H54 (cell line): ENCODE data around the gene PRELP.
"Not testable (repeated sequence)": the region's sequence is repeated elsewhere in the genome, so short reads cannot be mapped to it uniquely, and the experiment has no call there.

ENCODE experiments used
- DNase-seq: peaks from one replicate; pipeline ENCODE4 v3.0.0; 2011; ENCODE audit warnings: low spot score, mixed read lengths; ENCODE audit not compliant: insufficient read length
- FAIRE-seq: peaks from 3 replicates; lab custom pipeline; 2011; peaks lifted over from hg19 to GRCh38; lab: Jason Lieb, UNC
- POLR2A ChIP-seq: IDR thresholded peaks from 2 replicates; pipeline ENCODE4 v1.6.1; 2011; ENCODE audit warnings: low read depth, mild to moderate bottlenecking, low read length

The PRELP gene

DNA sequence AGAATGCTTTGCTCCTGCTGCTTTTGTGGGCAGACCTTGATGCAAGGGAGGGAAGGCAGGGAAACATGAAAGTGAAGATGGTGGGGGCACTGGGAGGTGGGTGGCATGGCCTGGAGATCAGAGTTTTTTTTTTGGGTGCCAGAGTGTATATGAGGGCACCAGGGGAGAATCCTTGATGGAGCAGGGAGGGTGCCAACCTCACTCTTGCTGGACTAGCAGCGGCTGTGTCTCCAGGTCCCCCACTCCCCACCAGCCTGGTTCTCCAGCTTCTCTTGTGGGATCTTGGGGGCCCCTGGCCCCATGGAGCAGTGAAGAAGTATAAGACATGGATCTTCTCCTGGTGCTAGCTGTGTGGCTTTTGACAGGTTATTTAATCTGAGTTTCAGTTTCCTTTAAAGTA is 13.5 kb upstream of the PRELP start:
- TF ChIP-seq POLR2A = no peak
- FAIRE-seq (no peak), DNase-seq (no peak)

DNA sequence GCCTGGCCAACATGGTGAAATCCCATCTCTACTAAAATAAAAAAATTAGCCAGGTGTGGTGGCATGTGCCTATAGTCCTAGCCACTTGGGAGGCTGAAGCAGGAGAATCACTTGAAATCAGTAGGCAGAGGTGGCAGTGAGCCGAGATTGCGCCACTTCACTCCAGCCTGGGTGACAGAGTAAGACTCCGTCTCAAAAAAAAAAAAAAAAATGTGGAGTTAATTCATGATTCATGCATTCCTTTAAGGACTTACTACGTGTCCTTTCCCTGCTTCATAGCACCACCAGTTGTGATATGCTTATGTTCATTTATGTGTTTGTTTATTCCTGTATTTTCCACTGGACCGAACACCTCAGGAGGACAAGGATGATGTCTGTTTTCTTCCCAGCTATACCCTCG is 12.7 kb upstream of the PRELP start:
- no peak for FAIRE-seq
- no peak for TF ChIP-seq POLR2A

DNA sequence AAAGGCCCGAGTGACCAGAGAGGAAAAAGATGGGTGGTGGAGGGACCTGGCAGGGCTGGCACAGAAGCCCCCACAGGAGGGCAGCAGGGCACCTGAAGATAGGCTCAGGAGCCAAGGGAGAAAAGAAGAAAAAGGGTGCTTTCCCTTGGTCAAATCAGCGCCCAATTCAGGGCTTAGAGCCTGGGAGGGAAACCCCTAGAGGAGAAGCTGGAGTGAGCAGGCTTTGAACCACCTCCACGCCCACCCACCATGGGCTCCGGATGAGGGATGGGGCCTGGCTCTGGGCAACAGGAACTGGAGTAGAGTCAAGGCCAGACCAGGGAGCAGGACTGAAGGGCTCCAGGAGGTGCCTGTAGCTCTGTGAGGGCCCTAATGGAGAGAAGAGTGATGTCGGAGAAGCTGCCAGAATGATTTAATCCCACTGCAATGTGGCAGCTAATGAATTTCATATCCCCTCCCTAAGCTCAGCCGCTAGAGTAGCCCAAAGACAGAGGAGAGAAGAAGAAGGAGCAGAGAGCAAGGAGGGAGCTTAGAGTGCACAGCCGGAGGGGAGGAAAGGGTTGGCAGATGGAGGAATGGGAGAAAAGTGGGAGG is 12.0 kb upstream of the PRELP start:
- FAIRE-seq (no peak), DNase-seq (no peak)
- TF ChIP-seq POLR2A = no peak

More for the DNA sequence above, 12.7 kb upstream of the PRELP start:
- peak; percentile 38 for DNase-seq

DNA sequence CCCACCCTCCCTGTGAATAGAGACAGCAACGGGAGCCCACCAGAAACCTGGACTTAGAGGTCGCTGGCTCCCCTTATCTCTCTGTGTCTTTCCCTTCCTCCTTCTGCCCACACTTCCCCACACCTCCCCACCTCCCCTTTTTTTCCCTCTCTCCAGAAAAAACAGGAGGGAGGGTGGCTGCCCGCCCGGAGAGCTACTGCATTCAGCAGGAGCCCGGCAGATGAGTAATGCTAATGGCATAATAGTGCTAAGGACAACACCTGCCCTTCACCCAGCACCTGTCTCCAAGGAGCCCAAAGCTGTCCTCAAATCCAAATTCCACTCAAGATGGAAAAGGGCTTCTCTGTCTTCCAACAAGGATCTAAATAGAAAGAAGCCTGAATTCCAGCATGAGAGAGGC is 11.4 kb upstream of the PRELP start:
- FAIRE-seq = no peak
- no peak for DNase-seq
- TF ChIP-seq POLR2A = no peak

DNA sequence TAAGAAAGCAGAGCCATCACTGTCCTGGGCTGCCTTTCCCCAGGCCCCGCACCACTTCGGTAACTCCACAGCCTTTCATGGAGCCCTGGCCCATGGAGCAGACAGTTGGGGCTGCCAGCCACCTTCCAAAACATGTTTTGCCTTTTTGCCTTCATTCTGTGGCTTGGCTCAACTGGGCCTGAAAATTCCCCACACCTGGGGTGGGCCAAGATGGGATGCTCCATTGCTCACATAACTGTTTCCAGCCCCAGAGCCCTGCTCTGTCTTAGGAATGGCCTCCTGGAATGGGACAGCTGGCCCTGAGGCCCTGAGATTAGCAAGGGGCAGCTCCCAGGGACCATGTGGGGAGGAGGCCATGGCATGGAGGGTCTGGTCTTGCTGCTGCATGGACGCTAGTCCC is 10.9 kb upstream of the PRELP start:
- FAIRE-seq (no peak), DNase-seq (no peak)
- TF ChIP-seq POLR2A = no peak

DNA sequence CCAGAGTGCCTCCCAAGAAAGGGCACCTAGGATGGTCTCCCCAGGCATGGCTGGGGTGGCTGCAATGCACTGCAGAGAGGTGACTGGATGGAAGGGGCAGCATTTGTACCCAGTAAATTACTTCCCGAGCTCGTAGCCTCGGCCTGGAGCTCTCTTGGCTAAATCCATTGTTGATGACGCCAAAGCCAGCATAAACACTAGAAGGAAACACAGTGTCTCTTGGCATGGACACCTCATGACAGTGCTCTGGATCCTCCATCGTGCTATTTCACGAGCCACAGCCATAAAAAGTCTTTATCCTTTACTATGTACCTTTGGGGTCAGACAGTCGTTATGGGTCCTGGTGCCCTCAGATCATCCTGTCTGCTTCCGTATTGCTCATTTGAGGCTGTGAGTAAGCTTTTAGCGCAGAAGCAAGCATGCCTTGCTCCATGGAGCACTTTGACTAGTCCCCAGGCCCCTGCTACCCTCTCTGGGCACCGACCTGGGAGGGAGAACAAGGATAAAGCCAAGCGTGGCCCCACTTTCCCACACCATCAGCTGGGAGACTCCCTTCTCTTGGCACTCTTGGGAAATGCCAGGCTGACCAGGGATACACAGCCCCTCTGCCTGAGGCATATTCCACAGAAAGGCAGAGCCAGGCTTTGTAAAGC is 10.3 kb upstream of the PRELP start:
- FAIRE-seq (no peak), DNase-seq (no peak)
- no peak for TF ChIP-seq POLR2A

DNA sequence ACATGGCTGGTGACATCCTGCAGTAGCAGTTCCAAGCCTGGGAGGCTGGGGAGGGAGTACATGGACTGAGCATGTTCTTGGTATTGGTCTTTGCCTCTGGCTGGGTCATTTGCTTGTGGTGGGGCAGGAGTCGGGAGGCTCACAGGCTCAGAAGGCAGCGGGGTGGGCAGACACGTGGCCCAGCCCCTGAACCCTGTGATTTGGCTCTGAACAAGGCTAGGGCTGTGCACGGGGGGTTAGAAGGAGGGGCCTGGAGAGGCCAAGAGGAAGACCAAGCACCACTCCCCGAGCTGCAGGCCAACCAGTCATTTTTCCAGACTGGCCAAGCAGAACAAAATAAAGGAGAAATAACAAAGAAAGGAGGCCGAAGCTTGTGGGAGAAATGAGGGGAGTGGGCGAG is 9.7 kb upstream of the PRELP start:
- DNase-seq (no peak), FAIRE-seq (no peak)

DNA sequence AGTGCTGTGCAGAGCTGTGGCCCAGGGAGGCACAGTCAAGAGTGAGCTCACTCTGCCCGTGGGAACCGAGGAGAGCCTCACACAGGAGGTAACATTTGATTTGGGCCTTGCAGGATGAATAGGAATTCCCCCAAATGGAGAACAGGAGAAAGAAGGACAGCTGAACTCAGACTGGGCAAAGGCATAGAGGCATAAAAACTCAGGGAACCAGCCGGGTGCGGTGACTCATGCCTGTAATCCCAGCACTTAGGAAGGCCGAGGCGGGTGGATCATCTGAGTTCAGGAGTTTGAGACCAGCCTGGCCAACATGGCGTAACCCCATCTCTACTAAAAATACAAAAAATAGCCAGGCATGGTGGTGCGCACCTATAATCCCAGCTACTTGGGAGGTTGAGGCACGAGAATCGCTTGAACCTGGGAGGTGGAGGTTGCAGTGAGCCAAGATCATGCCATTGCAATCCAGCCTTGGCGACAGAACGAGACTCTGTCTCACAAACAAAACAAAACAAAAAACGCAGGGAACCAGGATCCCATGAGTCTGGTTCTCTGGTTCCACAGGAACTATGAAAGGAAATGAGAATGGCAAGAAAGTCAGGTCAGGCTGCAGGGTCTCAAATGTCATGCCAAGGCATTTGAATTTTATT is 8.6 kb upstream of the PRELP start:
- FAIRE-seq = not testable (repeated sequence)
- peak; percentile 23 for DNase-seq

More for the DNA sequence above, 9.7 kb upstream of the PRELP start:
- no peak for TF ChIP-seq POLR2A

DNA sequence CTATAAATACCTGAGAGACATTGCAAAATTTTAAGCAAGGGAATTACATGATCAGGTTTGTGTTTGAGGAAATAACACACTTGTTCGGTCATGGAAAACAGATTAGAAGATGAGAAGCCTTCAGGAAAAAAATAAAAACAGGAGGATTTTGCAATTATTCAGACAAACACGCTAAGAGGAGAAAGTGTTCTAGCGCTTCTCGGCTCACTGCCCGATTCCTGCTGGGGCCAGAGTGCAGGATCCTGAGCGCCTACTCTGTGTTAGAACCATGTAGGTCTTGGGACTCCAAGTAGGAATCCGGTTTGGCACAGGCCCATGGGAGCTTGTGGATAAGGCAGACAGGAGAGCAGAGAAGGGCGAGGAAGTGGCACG is 8.1 kb upstream of the PRELP start:
- no peak for DNase-seq
- TF ChIP-seq POLR2A = no peak
- FAIRE-seq = no peak

DNA sequence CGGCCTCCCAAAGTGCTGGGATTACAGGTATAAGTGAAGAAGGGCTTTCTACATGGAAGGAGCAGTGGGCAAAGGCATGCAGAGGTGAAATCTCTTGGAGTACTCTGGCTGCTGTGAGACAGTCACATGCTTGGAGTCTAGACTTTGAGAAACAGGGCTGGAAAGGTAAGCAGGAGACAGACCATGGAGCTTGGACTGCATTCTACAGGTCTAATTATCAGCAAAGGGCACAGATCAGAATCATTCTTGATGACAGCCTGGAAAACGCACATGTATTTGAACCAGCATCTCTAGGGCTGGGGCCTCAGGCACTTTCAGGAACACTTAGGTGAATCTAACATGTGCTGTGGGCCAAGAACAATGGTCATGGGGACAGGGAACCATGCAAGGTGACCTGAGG is 7.3 kb upstream of the PRELP start:
- no peak for DNase-seq
- TF ChIP-seq POLR2A = no peak
- no peak for FAIRE-seq

DNA sequence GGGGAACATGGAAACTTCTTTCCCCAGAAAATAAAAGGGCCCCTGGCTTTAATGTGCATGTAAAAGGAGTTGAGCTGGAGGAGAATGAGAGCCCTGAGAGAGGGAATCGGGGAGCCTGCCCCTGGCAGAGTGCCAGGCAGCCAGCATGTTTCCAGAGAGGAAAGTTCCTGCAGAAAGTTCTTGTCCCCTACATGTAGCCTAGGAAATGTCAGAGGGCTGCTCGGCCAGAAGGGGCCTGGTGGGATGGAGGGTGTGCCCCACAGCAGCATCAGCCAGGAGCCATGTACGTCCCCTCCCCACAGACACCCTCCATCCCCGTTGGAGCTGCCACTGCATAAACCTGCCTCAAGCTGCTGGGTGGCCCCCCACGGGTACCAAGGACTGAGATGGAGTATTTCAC is 5.4 kb upstream of the PRELP start:
- DNase-seq (no peak), FAIRE-seq (no peak)
- no peak for TF ChIP-seq POLR2A

DNA sequence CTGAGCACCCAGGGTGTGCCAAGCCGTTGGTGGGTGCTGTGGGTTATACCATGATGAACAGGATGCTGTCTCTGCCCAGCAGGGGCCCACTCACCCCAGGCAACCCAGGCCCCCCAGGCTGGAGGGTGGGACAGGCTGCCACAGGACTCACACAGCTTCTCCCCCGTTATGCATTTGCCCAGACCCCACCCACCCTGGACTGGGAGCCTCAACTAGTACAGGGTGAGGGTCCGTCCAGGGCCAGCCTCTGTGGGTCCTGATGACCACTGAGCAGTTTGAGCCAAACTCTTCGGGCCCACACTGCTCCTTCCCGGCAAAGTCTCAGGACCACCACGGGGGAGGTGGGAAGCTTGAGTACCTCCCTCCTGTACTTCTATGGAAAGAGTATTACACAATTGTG is 3.8 kb upstream of the PRELP start:
- no peak for TF ChIP-seq POLR2A
- no peak for DNase-seq
- FAIRE-seq = no peak

DNA sequence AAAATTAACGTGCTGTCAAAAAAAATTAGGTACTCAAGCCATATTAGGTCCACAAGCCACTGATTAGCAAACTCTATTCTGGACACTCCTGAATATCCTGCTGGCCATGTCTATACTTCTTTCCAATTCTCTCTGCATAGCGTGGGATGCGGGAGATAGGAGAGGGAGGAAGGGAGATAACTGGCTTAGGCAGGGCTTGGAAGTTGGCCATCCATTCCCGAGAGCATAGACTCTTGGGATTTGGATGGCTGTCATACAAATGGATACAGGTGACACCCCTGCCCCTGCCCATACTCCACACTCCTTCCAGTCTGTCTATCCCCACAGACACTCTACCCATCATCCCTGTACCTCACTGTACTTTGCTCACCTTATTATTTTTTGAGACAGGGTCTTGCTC is 2.3 kb upstream of the PRELP start:
- no peak for FAIRE-seq
- TF ChIP-seq POLR2A = no peak
- no peak for DNase-seq

DNA sequence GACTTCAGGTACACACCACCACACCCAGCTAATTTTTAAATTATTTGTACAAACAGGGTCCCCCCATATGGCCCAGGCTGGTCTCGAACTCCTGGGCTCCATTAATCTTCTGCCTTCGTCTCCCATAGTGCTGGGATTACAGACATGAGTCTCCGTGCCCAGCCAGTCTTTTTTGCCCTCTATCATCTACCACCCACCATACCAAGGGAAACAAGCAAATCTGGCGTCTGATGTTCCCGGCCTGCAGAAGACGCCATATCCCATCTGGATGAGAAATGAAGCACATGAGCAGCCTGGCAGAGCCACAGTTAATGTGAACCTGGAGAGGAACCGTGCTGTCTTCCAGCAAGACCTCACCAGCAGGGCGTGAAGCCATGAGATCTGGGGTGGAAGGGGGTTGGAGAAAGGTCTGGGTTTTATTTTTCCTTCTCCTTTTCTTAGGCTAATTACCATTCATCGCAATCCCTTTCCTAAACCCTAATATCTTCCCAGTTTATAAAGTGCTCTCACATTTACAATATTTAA is 1.8 kb upstream of the PRELP start:
- DNase-seq (no peak), FAIRE-seq (no peak)
- TF ChIP-seq POLR2A = no peak
